CD8-positive, alpha-beta memory T cell (primary cell): ENCODE results near the gene AKAP7. TPM values are rescaled to one million over a fixed set of nuclear protein-coding genes. Genes with fewer than 3 reads are reported as not detected.
A peak's percentile ranks its signal among the peaks of the same experiment; 100 is the strongest.
"Not testable (repeated sequence)": the region's sequence is repeated elsewhere in the genome, so short reads cannot be mapped to it uniquely, and the experiment has no call there.

Experiments
- CTCF ChIA-PET: fragments of 350-600 bp; sonication (Branson Sonifier 250); formaldehyde crosslinking; loops from one replicate; lab custom pipeline; 2021; ENCODE audit warnings: antibody characterized with exemption; lab: Charles Lee
- POLR2A ChIA-PET: fragments of 350-600 bp; sonication (Branson Sonifier 250); formaldehyde crosslinking; loops from one replicate; lab custom pipeline; 2021; ENCODE audit warnings: antibody characterized with exemption; lab: Charles Lee
- DNase-seq, 5 donors: peaks; one replicate each; pipeline versions ENCODE4 v3.0.0 to v3.0.0-alpha.2; 2020 to 2022; ENCODE audit warnings: mixed read lengths in 1 of 5
- H3K27ac ChIP-seq: one replicate; pipeline ENCODE4 v1.7.0; 2013; ENCODE audit warnings: low read depth, mild to moderate bottlenecking, low read length, moderate library complexity
- H3K27me3 ChIP-seq: 2 replicates; pipeline ENCODE4 v1.7.0; 2013; ENCODE audit warnings: low read length, mild to moderate bottlenecking; ENCODE audit not compliant: insufficient read depth, poor library complexity, severe bottlenecking
- H3K36me3 ChIP-seq: 2 replicates; pipeline ENCODE4 v1.7.0; 2013; ENCODE audit warnings: mild to moderate bottlenecking, low read length, moderate library complexity; ENCODE audit not compliant: insufficient read depth
- H3K4me1 ChIP-seq: 2 replicates; pipeline ENCODE4 v1.7.0; 2013; ENCODE audit warnings: mild to moderate bottlenecking, low read length, moderate library complexity; ENCODE audit not compliant: insufficient read depth
- H3K4me3 ChIP-seq: 2 replicates; pipeline ENCODE4 v1.7.0; 2013; ENCODE audit warnings: mild to moderate bottlenecking, low read length
- H3K9me3 ChIP-seq: 2 replicates; pipeline ENCODE4 v1.7.0; 2013; ENCODE audit warnings: mild to moderate bottlenecking, low read length
- H3K27ac Mint-ChIP-seq, 8 donors: one replicate each; pipeline ENCODE4 v1.8.0; 2020 to 2021; ENCODE audit warnings: mixed read lengths in 8 of 8, mild to moderate bottlenecking in 6 of 8, inconsistent platforms in 3 of 8, moderate library complexity in 3 of 8
- H3K27me3 Mint-ChIP-seq, 2 donors: one replicate each; pipeline ENCODE4 v1.8.0; 2020 to 2021; ENCODE audit warnings: mixed read lengths in 2 of 2, mild to moderate bottlenecking in 1 of 2, moderate library complexity in 1 of 2
- H3K36me3 Mint-ChIP-seq, 3 donors: one replicate each; pipeline ENCODE4 v1.8.0; 2020 to 2021; ENCODE audit warnings: mixed read lengths in 3 of 3, inconsistent platforms in 1 of 3, mild to moderate bottlenecking in 1 of 3
- H3K4me1 Mint-ChIP-seq, 3 donors: one replicate each; pipeline ENCODE4 v1.8.0; 2020 to 2021; ENCODE audit warnings: mixed read lengths in 3 of 3, inconsistent platforms in 1 of 3, mild to moderate bottlenecking in 1 of 3
- H3K4me3 Mint-ChIP-seq, 7 donors: one replicate each; pipeline ENCODE4 v1.8.0; 2020 to 2021; ENCODE audit warnings: mixed read lengths in 7 of 7, mild to moderate bottlenecking in 6 of 7, moderate library complexity in 4 of 7, inconsistent platforms in 2 of 7
- H3K9me3 Mint-ChIP-seq, 5 donors: one replicate each; pipeline ENCODE4 v1.8.0; 2020 to 2022; ENCODE audit warnings: mixed read lengths in 5 of 5, mild to moderate bottlenecking in 3 of 5, moderate library complexity in 2 of 5, inconsistent platforms in 1 of 5
- polyA plus RNA-seq: library from polyadenylated mRNA; unstranded; fragments of 300-500 nt; fragmentation: Illumina TruSeq; gene quantifications from one replicate; pipeline ENCODE4 v1.2.3, GENCODE V29; 2021
- total RNA-seq, 2 experiments: library from RNA; stranded (reverse); gene quantifications; one replicate each; pipeline ENCODE4 v1.2.3, GENCODE V29; 2021

The AKAP7 gene
- total and polyA plus RNA-seq, 3 experiments from 2014 or later: 4.3 to 17.3 (median 4.8) TPM

GRCh38 chr6:131325669-131326068 is 190.4 kb downstream of the AKAP7 start:
- H3K4me1 ChIP-seq, POLR2A ChIA-PET, H3K4me1 Mint-ChIP-seq, H3K4me3 Mint-ChIP-seq, H3K9me3 ChIP-seq, H3K27me3 ChIP-seq, H3K4me3 ChIP-seq, H3K9me3 Mint-ChIP-seq, H3K27me3 Mint-ChIP-seq, CTCF ChIA-PET, DNase-seq, H3K27ac ChIP-seq, H3K27ac Mint-ChIP-seq, H3K36me3 ChIP-seq, H3K36me3 Mint-ChIP-seq: not testable (repeated sequence)

GRCh38 chr6:131328727-131329126 is 193.5 kb downstream of the AKAP7 start:
- H3K36me3 ChIP-seq, H3K9me3 ChIP-seq, H3K4me1 ChIP-seq, H3K27ac ChIP-seq, H3K36me3 Mint-ChIP-seq, DNase-seq, H3K4me3 ChIP-seq, H3K27ac Mint-ChIP-seq, POLR2A ChIA-PET, H3K4me1 Mint-ChIP-seq, H3K4me3 Mint-ChIP-seq, CTCF ChIA-PET, H3K27me3 Mint-ChIP-seq, H3K27me3 ChIP-seq, H3K9me3 Mint-ChIP-seq: not testable (repeated sequence)

- CTCF ChIA-PET: no interaction called here
- peaks cover 3% of the 10 kb centered on the region for H3K27me3 ChIP-seq
- POLR2A ChIA-PET: no interaction called here
- H3K4me3 Mint-ChIP-seq: no peak overlapping the region
- no peak overlapping the region for H3K4me3 ChIP-seq
- DNase-seq: no peak
- no peaks in the 10 kb centered on the region for H3K9me3 Mint-ChIP-seq
- H3K27ac Mint-ChIP-seq: peak overlapping the region in 1 of 8 donors; percentile 30
- H3K4me1 ChIP-seq: no peaks in the 10 kb centered on the region
- no peaks in the 10 kb centered on the region for H3K36me3 ChIP-seq
- H3K9me3 ChIP-seq: no peaks in the 10 kb centered on the region
- H3K27me3 Mint-ChIP-seq: no peaks in the 10 kb centered on the region
- H3K36me3 Mint-ChIP-seq: no peaks in the 10 kb centered on the region
- H3K4me1 Mint-ChIP-seq: no peaks in the 10 kb centered on the region
- H3K27ac ChIP-seq: no peak overlapping the region
These were observed 195.9 kb downstream of the AKAP7 start for GRCh38 chr6:131331151-131331550.

GRCh38 chr6:131331873-131332781 is 196.9 kb downstream of the AKAP7 start:
- H3K36me3 ChIP-seq: no peaks in the 10 kb centered on the region
- no peaks in the 10 kb centered on the region for H3K36me3 Mint-ChIP-seq
- H3K27ac ChIP-seq: no peak overlapping the region
- no peak for DNase-seq
- H3K27me3 ChIP-seq: peaks cover 3% of the 10 kb centered on the region
- H3K4me1 ChIP-seq: no peaks in the 10 kb centered on the region
- H3K9me3 Mint-ChIP-seq: no peaks in the 10 kb centered on the region
- POLR2A ChIA-PET: no interaction called here
- no peak overlapping the region for H3K4me3 ChIP-seq
- CTCF ChIA-PET: no interaction called here
- no peak overlapping the region for H3K4me3 Mint-ChIP-seq
- no peaks in the 10 kb centered on the region for H3K9me3 ChIP-seq
- H3K27ac Mint-ChIP-seq: peak overlapping the region in 1 of 8 donors; percentile 4
- H3K27me3 Mint-ChIP-seq: no peaks in the 10 kb centered on the region
- no peaks in the 10 kb centered on the region for H3K4me1 Mint-ChIP-seq

Other genes starting within 250 kb of the AKAP7 start
- gene EPB41L2, start 72.2 kb upstream of the AKAP7 start, total RNA-seq: 10 to 100 TPM; 27.2 to 30.9 TPM
- 4.6 TPM for gene EPB41L2, start 72.2 kb upstream of the AKAP7 start, polyA plus RNA-seq